LNCAP (cell line): ENCODE results near the gene TP53I11.

Source experiments
- CTCF ChIP-seq: fragments of 450-650 bp; IDR thresholded peaks from 2 replicates; pipeline ENCODE4 v1.5.1; 2017; ENCODE audit warnings: mild to moderate bottlenecking

Gene TP53I11

GRCh38 chr11:44962464-44962863, 11.8 kb upstream of the TP53I11 start:
- TF ChIP-seq CTCF, result no peak

GRCh38 chr11:44960200-44960845, 9.6 kb upstream of the TP53I11 start:
- TF ChIP-seq CTCF, result no peak

- TF ChIP-seq CTCF, result no peak
Measured at GRCh38 chr11:44959064-44959463, 8.4 kb upstream of the TP53I11 start.

GRCh38 chr11:44957776-44958564, 7.3 kb upstream of the TP53I11 start:
- TF ChIP-seq CTCF, result no peak

- TF ChIP-seq CTCF, result no peak
Measured at GRCh38 chr11:44957040-44957515, 6.4 kb upstream of the TP53I11 start.

GRCh38 chr11:44955015-44955738, 4.5 kb upstream of the TP53I11 start:
- TF ChIP-seq CTCF, result no peak

GRCh38 chr11:44954051-44954906, 3.6 kb upstream of the TP53I11 start:
- TF ChIP-seq CTCF, result no peak
